H9 (cell line): ENCODE measurements around the gene TPH1. TPM values are rescaled to one million over a fixed set of nuclear protein-coding genes. Genes with fewer than 3 reads are reported as not detected.

Experiments
- DNase-seq: peaks from one replicate; pipeline ENCODE4 v3.0.0-alpha.2; 2017
- H2AFZ ChIP-seq: one replicate; pipeline ENCODE4 v1.6.1; 2013; ENCODE audit warnings: mild to moderate bottlenecking, low read length, control low read depth, moderate library complexity
- H2AK5ac ChIP-seq: 2 replicates; pipeline ENCODE4 v1.6.1; 2013; ENCODE audit warnings: low read length, control low read depth, mixed read lengths; ENCODE audit not compliant: insufficient read length
- H2BK120ac ChIP-seq: one replicate; pipeline ENCODE4 v1.6.1; 2013; ENCODE audit warnings: low read depth, mild to moderate bottlenecking, low read length, control low read depth, inconsistent platforms; ENCODE audit not compliant: poor library complexity, severe bottlenecking
- H2BK12ac ChIP-seq: 2 replicates; pipeline ENCODE4 v1.6.1; 2013; ENCODE audit warnings: low read length, control low read depth, mixed read lengths, low read depth; ENCODE audit not compliant: insufficient read length
- H2BK15ac ChIP-seq: 2 replicates; pipeline ENCODE4 v1.6.1; 2013; ENCODE audit warnings: low read depth, low read length, control low read depth
- H2BK20ac ChIP-seq: one replicate; pipeline ENCODE4 v1.6.1; 2013; ENCODE audit warnings: low read depth, mild to moderate bottlenecking, low read length, control low read depth, inconsistent platforms; ENCODE audit not compliant: poor library complexity, severe bottlenecking
- H2BK5ac ChIP-seq: 2 replicates; pipeline ENCODE4 v1.6.1; 2013; ENCODE audit warnings: low read length, control low read depth, mixed read lengths; ENCODE audit not compliant: insufficient read length
- H3K14ac ChIP-seq: 2 replicates; pipeline ENCODE4 v1.6.1; 2013; ENCODE audit warnings: low read length, control low read depth; ENCODE audit not compliant: insufficient read depth
- H3K18ac ChIP-seq: 2 replicates; pipeline ENCODE4 v1.6.1; 2013; ENCODE audit warnings: low read depth, mild to moderate bottlenecking, mixed read lengths, low read length, control low read depth; ENCODE audit not compliant: insufficient read length
- H3K23ac ChIP-seq: 2 replicates; pipeline ENCODE4 v1.6.1; 2013; ENCODE audit warnings: low read length, control low read depth, mixed read lengths, low read depth; ENCODE audit not compliant: insufficient read length
- H3K23me2 ChIP-seq: 2 replicates; pipeline ENCODE4 v1.6.1; 2013; ENCODE audit warnings: low read depth, mild to moderate bottlenecking, mixed read lengths, low read length, control low read depth; ENCODE audit not compliant: insufficient read length, poor library complexity, severe bottlenecking
- H3K27ac ChIP-seq: 2 replicates; pipeline ENCODE4 v1.5.1; 2013; ENCODE audit warnings: low read length, control low read depth, mixed read lengths, low read depth; ENCODE audit not compliant: insufficient read length
- H3K27me3 ChIP-seq: 2 replicates; pipeline ENCODE4 v1.6.1; 2013; ENCODE audit warnings: low read length, control low read depth, inconsistent platforms; ENCODE audit not compliant: insufficient read depth
- H3K4ac ChIP-seq: 2 replicates; pipeline ENCODE4 v1.6.1; 2013; ENCODE audit warnings: low read depth, mild to moderate bottlenecking, control low read depth, inconsistent platforms, low read length, moderate library complexity
- H3K4me1 ChIP-seq: 2 replicates; pipeline ENCODE4 v1.6.1; 2013; ENCODE audit warnings: low read length, control low read depth, inconsistent platforms; ENCODE audit not compliant: insufficient read depth
- H3K4me2 ChIP-seq: 2 replicates; pipeline ENCODE4 v1.6.1; 2013; ENCODE audit warnings: low read length, control low read depth, mixed read lengths; ENCODE audit not compliant: insufficient read length, insufficient read depth
- H3K56ac ChIP-seq: 2 replicates; pipeline ENCODE4 v1.6.1; 2013; ENCODE audit warnings: low read depth, mild to moderate bottlenecking, mixed read lengths, low read length, control low read depth; ENCODE audit not compliant: insufficient read length
- H3K79me1 ChIP-seq: 2 replicates; pipeline ENCODE4 v1.6.1; 2013; ENCODE audit warnings: low read depth, mild to moderate bottlenecking, moderate library complexity, low read length, control low read depth, inconsistent platforms; ENCODE audit not compliant: insufficient read depth, poor library complexity, severe bottlenecking
- H3K79me2 ChIP-seq: 2 replicates; pipeline ENCODE4 v1.6.1; 2013; ENCODE audit warnings: low read length, control low read depth, inconsistent platforms; ENCODE audit not compliant: insufficient read depth
- H3K9ac ChIP-seq: 2 replicates; pipeline ENCODE4 v1.6.1; 2013; ENCODE audit warnings: low read length, control low read depth, mixed read lengths; ENCODE audit not compliant: insufficient read length; ENCODE audit errors: extremely low read depth
- H3K9me3 ChIP-seq: one replicate; pipeline ENCODE4 v1.6.1; 2013; ENCODE audit warnings: low read depth, low read length, inconsistent platforms; ENCODE audit not compliant: control insufficient read depth
- H3T11ph ChIP-seq: one replicate; pipeline ENCODE4 v1.6.1; 2013; ENCODE audit warnings: mild to moderate bottlenecking, low read length, control low read depth, inconsistent platforms
- H4K20me1 ChIP-seq: one replicate; pipeline ENCODE4 v1.6.1; 2013; ENCODE audit not compliant: control insufficient read depth, insufficient read length, insufficient read depth
- H4K5ac ChIP-seq: 2 replicates; pipeline ENCODE4 v1.6.1; 2013; ENCODE audit warnings: low read depth, mild to moderate bottlenecking, mixed read lengths, low read length, control low read depth; ENCODE audit not compliant: insufficient read length
- H4K8ac ChIP-seq: replicated peaks from 2 replicates; pipeline ENCODE4 v1.6.1; 2013; ENCODE audit warnings: low read length, control low read depth, mixed read lengths, low read depth; ENCODE audit not compliant: insufficient read length
- H4K91ac ChIP-seq: 2 replicates; pipeline ENCODE4 v1.6.1; 2013; ENCODE audit warnings: low read depth, mild to moderate bottlenecking, moderate library complexity, mixed read lengths, low read length, control low read depth; ENCODE audit not compliant: insufficient read length
- H3K27ac Mint-ChIP-seq, 3 experiments: 2 replicates in 2 of 3; 3 replicates in 1 of 3; pipeline ENCODE4 v1.8.0; 2020 to 2021; ENCODE audit warnings: mixed read lengths in 3 of 3, mild to moderate bottlenecking in 1 of 3, moderate library complexity in 1 of 3
- H3K27me3 Mint-ChIP-seq: 2 replicates; pipeline ENCODE4 v1.8.0; 2021; ENCODE audit warnings: low read depth, mild to moderate bottlenecking, moderate library complexity, mixed read lengths
- H3K36me3 Mint-ChIP-seq, 3 experiments: 2 replicates in 2 of 3; 3 replicates in 1 of 3; pipeline ENCODE4 v1.8.0; 2020 to 2021; ENCODE audit warnings: low read depth in 3 of 3, mixed read lengths in 3 of 3; ENCODE audit not compliant: insufficient read depth in 1 of 3
- H3K4me1 Mint-ChIP-seq, 2 experiments: 2 replicates each; pipeline ENCODE4 v1.8.0; 2020; ENCODE audit warnings: mixed read lengths in 2 of 2
- H3K4me3 Mint-ChIP-seq, 2 experiments: 2 replicates in 1 of 2; 3 replicates in 1 of 2; pipeline ENCODE4 v1.8.0; 2020 to 2021; ENCODE audit warnings: mild to moderate bottlenecking in 2 of 2, mixed read lengths in 2 of 2, moderate library complexity in 1 of 2
- H3K9me3 Mint-ChIP-seq, 2 experiments: 2 replicates in 1 of 2; 3 replicates in 1 of 2; pipeline ENCODE4 v1.8.0; 2020; ENCODE audit warnings: mild to moderate bottlenecking in 2 of 2, mixed read lengths in 2 of 2, moderate library complexity in 1 of 2
- CTCF ChIP-seq: fragments of 200-600 bp; sonication (generic); conservative IDR thresholded peaks from 3 replicates; pipeline ENCODE4 v1.8.0; 2021; ENCODE audit warnings: antibody characterized with exemption, mild to moderate bottlenecking
- WGBS: extraction: QIAGEN DNeasy Blood & Tissue Kit; methylation state at CpG from one replicate; pipeline ENCODE4 v1.1.7; 2013; ENCODE audit warnings: missing lambda C conversion rate, low lambda C conversion rate, mixed read lengths; ENCODE audit not compliant: insufficient read length; ENCODE audit errors: extremely low coverage; 5-methylcytosine and 5-hydroxymethylcytosine counted together
- total RNA-seq: library from RNA; stranded (reverse); gene quantifications from 2 replicates; pipeline ENCODE4 v1.2.1, GENCODE V29; 2021

The TPH1 gene
- total RNA-seq, 1 experiment from 2014 or later: 0.17 TPM

- H3K27me3 Mint-ChIP-seq: no peaks in the 10 kb centered on the region
Measured at GRCh38 chr11:18088966-18089365, 42.9 kb upstream of the TPH1 start.

More at GRCh38 chr11:18088966-18089365, 42.9 kb upstream of the TPH1 start:
- H3K23ac ChIP-seq: no peak overlapping the region
- no peak overlapping the region for H3K4me2 ChIP-seq
- H2BK120ac ChIP-seq: no peak overlapping the region
- H4K20me1 ChIP-seq: no peaks in the 10 kb centered on the region
- no peak for DNase-seq
- no peaks in the 10 kb centered on the region for H3K79me2 ChIP-seq
- no peaks in the 10 kb centered on the region for H3K23me2 ChIP-seq
- no peak overlapping the region for H2BK5ac ChIP-seq
- no peak overlapping the region for H3K18ac ChIP-seq
- TF ChIP-seq CTCF: no peak
- no peak overlapping the region for H2BK20ac ChIP-seq
- H3K9me3 Mint-ChIP-seq: no peaks in the 10 kb centered on the region
- H2AFZ ChIP-seq: no peak overlapping the region
- no peak overlapping the region for H4K91ac ChIP-seq
- no peak overlapping the region for H3K14ac ChIP-seq
- H3K27ac Mint-ChIP-seq: no peak overlapping the region
- no peak overlapping the region for H4K5ac ChIP-seq
- H2BK15ac ChIP-seq: no peak overlapping the region
- peaks cover 0 to 4% of the 10 kb centered on the region in 2 experiments; a peak in 1 of 4 replicates for H3K4me1 Mint-ChIP-seq
- no CpG with 5 or more reads among the region's 3 CpGs for WGBS
- H3K4me1 ChIP-seq: no peaks in the 10 kb centered on the region
- H3K4me3 Mint-ChIP-seq: no peak overlapping the region
- H4K8ac ChIP-seq: no peak overlapping the region
- H3T11ph ChIP-seq: no peak overlapping the region
- H3K9ac ChIP-seq: no peak overlapping the region
- H2AK5ac ChIP-seq: no peak overlapping the region
- H3K36me3 Mint-ChIP-seq: peaks cover 20 to 78% (median 61%) of the 10 kb centered on the region in 3 experiments; a peak in 6 of 7 replicates
- no peaks in the 10 kb centered on the region for H3K9me3 ChIP-seq
- H3K56ac ChIP-seq: no peak overlapping the region
- H3K79me1 ChIP-seq: no peaks in the 10 kb centered on the region
- H3K27me3 ChIP-seq: no peaks in the 10 kb centered on the region
- H3K4ac ChIP-seq: no peak overlapping the region
- H3K27ac ChIP-seq: no peak overlapping the region
- no peak overlapping the region for H2BK12ac ChIP-seq
